D721Med (cell line): Measurements from ENCODE around the gene CTNNA3.

Experiments used
- DNase-seq: peaks from one replicate; pipeline ENCODE4 v3.0.0; 2011; ENCODE audit warnings: low spot score; ENCODE audit not compliant: insufficient read length
- FAIRE-seq: peaks from 2 replicates; lab custom pipeline; 2011; peaks lifted over from hg19 to GRCh38; lab: Jason Lieb, UNC
- TF ChIP-seq, protein P1 (sequence below): IDR thresholded peaks from 2 replicates; pipeline ENCODE4 v1.5.1; 2012; ENCODE audit warnings: mild to moderate bottlenecking, control low read depth; ENCODE audit not compliant: insufficient read depth; ENCODE audit errors: missing control alignments

CTNNA3 gene

DNA sequence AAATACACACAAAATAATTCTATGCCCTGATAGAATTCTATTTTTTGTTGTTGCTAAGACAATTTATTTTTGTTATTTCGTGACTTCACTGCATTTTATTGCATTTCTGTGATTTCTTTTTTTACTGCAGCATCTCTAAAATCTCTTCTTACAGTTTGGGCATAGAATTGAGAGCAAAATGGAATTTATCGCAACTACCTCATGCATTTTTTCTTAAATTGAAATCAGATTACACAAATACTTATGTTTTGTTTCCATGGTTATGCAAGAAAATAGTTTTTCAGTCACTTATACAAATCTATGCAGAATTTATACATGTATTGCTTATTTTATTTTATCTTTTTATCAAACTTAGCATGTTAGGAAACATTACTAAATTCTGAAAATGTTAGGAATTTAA is 1552.0 kb downstream of the CTNNA3 start:
- FAIRE-seq (no peak), DNase-seq (no peak)
- TF ChIP-seq, protein P1, sequence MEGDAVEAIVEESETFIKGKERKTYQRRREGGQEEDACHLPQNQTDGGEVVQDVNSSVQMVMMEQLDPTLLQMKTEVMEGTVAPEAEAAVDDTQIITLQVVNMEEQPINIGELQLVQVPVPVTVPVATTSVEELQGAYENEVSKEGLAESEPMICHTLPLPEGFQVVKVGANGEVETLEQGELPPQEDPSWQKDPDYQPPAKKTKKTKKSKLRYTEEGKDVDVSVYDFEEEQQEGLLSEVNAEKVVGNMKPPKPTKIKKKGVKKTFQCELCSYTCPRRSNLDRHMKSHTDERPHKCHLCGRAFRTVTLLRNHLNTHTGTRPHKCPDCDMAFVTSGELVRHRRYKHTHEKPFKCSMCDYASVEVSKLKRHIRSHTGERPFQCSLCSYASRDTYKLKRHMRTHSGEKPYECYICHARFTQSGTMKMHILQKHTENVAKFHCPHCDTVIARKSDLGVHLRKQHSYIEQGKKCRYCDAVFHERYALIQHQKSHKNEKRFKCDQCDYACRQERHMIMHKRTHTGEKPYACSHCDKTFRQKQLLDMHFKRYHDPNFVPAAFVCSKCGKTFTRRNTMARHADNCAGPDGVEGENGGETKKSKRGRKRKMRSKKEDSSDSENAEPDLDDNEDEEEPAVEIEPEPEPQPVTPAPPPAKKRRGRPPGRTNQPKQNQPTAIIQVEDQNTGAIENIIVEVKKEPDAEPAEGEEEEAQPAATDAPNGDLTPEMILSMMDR, result no peak

DNA sequence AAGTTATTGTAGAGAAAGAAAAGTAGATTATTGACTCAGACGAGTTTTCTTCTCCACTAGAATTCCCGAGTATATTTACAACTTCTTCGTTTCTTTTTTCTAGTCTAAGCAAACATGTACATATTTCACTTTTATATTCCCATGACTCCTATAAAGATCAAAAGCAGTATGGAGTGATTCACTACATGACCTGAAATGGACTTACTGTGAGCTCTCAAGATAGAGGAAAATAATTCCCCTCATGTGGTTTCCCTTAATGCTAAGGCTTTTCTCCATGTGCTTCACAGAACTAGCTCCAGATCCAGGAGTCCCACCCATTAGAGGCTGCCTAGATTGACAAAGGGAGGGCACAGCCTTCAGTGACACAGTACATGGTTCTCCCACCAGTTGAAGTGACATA is 1593.2 kb downstream of the CTNNA3 start:
- TF ChIP-seq, protein P1, result no peak
- FAIRE-seq, result no peak

DNA sequence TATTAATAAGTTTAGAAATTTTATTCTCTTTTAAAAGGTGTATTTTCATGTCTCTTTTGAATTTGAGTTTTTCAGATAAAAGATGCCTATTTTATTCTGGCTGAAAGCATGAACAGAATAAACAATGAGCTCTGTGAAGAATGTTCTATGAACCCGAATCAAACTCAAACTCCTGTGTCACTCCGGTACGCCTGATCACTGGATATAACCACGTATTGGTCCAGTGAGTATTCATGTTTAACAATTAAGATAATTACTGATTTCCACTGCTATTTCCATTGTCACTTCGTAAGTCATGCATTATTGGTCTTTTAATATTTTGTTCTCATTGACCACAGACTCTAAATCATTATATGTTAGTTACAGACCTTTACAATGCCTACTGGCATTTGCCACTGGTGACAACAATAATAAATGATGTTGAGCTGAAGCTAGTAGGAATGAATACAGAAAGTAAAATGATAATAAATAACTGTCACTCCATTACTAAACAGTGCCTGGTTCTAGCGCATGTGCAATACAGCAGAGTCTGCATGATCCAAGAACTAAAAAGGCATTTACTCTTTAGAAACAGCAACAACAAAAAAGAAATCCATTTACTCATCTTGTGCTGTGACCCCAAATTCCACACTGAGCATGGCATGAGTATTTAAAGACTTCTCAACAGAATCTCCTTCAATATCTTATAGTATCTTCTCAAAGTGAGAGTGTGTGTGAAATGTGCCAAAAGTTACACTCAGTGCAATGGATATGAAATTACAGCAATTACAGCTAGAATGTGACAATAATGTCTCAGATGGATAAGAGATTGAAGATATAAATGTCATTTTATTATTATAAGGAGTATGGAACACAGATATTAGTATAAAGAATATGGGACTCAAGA is 1597.2 kb downstream of the CTNNA3 start:
- FAIRE-seq (no peak), DNase-seq (no peak)
- TF ChIP-seq, protein P1, result no peak

More for the DNA sequence above, 1593.2 kb downstream of the CTNNA3 start:
- DNase-seq, result no peak

DNA sequence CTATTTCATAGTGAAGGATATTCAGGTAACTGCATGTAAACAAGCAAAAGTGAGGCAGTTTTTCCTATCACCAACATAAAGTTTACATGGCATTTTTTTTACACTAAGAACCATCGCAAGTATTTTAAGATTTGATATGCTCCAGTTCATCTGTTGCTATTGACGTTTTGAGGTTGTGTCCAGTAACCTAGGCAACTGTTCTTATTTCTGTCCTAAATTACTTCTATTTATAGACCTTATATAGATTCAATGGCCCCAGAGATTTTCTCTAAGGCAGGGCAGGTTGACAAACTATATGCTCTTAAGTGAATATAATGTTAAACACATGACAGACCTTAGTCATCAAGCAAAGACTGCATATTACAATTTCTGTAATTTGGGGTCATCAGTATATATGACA is 1600.4 kb downstream of the CTNNA3 start:
- DNase-seq (no peak), FAIRE-seq (no peak)
- TF ChIP-seq, protein P1, result no peak

DNA sequence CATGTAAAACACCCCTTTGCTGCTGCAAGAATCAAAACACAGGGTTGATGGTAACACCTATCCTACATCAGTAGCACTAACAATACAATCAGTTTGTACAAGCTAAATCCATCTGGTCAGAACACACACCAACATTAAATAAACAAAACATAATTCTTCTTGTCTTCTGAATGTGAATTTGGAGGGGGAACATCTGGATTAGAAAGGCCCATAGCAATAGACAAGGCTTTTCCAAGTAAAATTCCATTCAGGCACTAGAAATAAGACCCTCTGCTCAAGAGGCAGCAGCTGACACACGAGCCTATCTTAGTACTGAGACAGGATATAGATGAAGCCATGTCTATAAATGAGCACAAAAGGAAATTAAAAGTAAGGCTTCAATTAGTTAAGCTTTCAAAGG is 1610.1 kb downstream of the CTNNA3 start:
- FAIRE-seq, result no peak
- TF ChIP-seq, protein P1, result no peak
- DNase-seq, result no peak

DNA sequence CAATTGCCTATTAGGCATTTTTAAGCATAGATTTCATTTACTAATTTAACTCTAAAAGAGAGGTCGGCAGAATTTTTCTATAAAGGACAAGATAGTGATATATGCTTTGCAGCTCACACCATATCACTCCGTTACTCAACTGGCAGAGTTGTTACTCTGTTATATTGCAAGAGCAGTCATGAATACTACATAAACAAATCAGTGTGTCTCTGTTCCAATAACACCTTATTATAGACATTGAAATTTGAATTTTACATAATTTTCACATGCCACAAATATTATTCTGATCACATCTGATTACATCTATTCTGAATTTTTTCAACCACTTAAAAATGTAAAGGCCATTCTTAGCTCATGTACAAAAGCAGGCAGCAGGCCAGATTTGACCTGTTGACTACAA is 1624.1 kb downstream of the CTNNA3 start:
- FAIRE-seq (no peak), DNase-seq (no peak)
- TF ChIP-seq, protein P1, result no peak

DNA sequence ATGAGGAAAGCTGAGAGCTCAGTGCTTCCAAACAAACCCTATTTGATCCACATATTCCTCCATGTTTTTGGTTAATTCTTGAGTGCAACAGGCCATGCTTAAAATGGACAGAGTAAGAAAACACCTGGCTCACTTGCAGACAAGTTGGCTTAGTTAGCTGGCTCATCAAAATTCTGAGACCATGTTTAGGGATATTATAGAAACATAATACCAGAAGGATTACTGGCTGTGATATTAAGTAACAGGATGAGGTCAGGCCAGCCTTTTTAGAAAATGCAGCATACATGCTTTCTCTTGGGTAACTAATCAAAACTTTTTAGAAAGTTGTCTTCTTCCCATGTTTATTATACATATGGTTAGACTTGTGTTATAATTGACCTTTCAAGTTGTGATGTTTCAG is 1637.4 kb downstream of the CTNNA3 start:
- no peak for FAIRE-seq
- TF ChIP-seq, protein P1, result no peak
- no peak for DNase-seq
